ENCODE data around the gene TMEM156.

Gene TMEM156

DNA sequence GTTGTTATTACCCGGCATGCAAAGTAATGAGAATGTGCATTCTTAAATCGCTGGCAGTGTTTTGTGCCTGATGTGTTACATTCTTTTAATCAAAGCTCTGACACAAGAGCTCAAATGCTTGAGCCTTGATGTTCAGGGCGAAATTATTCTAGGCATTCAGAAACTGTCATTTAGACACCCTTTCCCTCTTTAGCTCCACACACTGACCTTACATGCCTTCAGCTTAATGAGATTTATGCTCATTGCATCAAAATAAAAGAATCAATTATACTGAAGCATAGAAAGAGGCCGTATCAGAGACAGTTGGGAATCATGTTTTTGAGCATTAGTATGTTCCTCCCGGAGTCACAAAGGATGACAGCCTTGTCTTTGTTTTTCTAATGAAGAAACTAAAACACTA is 107.9 kb downstream of the TMEM156 start:
- no peak for DNase-seq (ENCODE audit: low read depth in 2 of 2)

DNA sequence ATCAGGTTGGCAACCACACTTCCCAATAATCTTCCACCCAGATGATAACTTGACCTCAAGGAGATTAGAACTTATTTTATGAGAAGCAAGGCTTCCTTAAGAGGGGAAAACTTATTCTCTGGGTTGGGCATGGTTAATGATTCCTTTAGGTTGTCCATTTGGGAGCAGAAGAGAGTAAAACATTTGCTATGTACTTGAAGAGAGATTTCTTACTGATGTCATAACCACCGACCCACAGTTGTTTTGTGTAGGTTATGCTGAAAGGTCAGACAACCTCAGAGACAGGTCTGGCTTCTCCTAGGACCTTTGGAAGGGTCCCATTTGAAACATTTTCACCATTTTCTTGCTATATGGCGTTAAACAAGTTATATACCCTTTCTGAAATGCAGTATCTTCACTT is 108.5 kb downstream of the TMEM156 start:
- DNase-seq (ENCODE audit: low read depth in 2 of 2), result no peak

DNA sequence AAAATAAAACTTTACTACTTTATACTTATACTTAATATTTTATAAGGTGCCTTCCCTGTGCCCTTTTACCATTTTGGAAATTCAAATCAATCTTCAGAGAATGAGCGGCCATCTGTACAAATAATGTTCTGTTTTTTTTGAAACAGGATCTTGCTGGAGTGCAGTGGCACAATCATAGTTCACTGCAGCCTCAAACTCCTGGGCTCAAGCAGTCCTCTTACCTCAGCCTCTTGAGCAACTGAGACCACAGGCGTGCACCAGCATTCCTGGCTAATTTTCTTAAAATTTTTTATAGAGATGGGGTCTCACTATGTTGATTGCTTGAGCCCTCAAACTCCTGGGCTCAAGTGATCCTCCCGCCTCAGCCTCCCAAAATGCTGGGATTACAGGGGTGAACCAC is 111.1 kb downstream of the TMEM156 start:
- no peak for DNase-seq (ENCODE audit: low read depth in 2 of 2)

DNA sequence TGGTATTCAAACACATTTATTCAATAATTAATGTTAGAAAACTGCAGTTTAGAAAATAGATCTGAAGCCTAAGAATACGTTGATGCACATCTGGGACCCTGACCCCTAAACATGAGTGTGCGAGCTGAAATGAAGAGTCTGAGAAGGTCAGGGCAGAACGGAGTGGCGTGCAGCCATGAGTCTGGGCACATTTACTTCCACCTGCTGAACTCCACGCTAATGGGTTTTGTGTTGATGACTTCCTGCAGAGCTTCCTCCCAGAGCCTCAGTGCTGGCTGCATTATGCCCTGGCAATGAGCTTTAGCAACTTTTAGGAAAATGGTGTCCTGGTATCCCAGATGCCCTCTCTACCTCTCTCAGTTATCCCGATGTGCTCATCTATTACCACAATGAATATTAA is 111.5 kb downstream of the TMEM156 start:
- no peak for DNase-seq (ENCODE audit: low read depth in 2 of 2)

DNA sequence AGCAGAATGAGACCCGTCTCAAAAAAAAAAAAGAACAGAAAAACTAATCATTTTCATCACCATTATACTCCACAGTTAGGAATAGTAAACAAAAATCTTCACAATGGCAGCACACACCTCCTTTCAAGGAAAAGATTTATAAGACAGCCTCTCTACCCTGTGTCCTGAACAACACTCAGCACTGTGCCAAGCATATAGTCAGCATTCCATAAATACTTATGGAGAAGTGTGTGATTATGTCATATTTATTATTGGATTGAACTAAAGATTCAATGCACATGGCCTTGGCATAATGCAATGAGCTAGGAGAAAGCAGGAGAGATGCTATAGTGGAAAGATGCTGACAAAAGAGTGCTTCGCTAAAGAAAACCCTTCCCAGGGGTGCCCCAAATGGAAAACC is 112.0 kb downstream of the TMEM156 start:
- no peak for DNase-seq (ENCODE audit: low read depth in 2 of 2)

DNA sequence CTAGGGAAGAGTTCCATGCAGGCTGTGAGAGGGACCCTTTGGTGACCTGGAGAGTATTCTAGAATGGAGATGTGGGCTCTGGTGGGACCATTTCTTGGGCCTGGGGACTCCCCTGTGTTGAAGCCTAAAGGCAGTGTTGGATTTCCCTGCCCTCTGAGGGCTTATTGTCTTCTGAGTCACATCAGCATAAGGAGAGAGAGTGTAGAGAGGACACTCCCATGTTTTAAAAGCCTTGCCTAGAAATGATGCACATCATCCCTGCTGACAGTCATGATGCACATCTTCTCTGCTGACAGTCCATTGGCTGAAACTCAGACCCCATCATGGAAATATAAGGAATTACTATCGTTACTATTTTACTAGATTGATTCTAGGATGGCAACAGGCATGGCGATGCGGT is 112.7 kb downstream of the TMEM156 start:
- no peak for DNase-seq (ENCODE audit: low read depth in 2 of 2)

DNA sequence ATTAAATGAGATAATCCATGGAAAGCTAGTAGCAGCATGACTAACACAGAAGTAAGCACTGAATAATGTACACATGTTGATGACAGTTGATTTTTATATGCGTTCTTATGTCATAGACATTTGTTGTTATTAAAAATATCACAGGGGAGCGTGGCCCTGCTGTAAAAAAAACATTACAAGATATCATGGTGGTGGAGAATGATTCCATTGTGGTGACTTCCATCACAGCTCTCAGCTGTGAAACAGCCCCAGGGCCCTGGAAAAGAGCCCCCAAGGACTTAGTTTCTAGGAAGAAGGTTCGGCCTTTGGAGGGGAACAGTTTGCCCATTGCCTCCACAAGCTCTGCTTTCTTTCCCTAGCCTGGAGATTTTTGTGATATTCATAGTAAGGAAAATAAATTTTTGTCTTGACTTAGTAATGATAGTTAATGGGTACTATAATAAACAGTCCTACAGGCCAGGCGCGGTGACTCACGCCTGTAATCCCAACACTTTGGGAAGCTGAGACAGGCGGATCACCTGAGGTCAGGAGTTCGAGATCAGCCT is 114.7 kb downstream of the TMEM156 start:
- no peak for DNase-seq (ENCODE audit: low read depth in 2 of 2)
